HG03457 (cell line): ENCODE measurements around the gene CERS4.
"Not testable (repeated sequence)": the region's sequence is repeated elsewhere in the genome, so short reads cannot be mapped to it uniquely, and the experiment has no call there.

Experiments used
- ATAC-seq: cut with Tn5 transposase; IDR thresholded peaks from one replicate; pipeline ENCODE4 v1.9.1; 2021; ENCODE audit warnings: moderate number of reproducible peaks; ENCODE audit not compliant: unreplicated experiment

CERS4 gene

DNA sequence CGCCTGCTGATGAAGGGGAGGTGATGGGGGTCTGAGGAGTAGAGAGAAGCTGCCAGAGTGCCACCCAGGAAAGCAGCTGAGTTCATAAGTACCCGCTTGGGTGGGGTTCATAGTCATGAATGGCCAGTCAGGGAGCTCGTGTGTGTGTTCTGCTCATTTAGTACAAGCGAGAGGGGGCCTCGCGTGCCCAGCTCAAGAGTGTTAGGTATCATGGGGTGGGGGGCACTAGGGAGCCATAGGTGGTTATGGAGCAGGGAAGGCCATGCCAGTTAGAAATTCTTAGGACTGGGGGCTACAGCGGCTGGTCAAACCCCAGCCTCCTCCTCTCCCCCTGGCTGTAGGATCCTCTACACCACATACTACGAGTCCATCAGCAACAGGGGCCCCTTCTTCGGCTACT is 52.2 kb downstream of the CERS4 start:
- ATAC-seq: no peak

DNA sequence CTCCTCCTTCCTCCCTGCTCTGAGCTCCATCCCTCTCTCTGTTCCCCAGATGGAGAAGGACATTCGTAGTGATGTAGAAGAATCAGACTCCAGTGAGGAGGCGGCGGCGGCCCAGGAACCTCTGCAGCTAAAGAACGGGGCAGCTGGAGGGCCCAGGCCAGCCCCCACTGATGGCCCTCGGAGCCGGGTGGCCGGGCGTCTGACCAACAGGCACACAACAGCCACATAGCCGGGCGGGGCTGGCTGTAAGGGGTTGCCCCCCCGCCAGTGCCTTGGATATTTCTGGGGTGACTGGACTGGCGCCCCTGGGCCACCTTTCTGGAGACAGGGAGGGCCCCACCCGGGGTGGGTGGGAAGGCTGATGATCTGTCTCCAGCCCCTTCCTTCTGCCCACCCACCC is 52.7 kb downstream of the CERS4 start:
- no peak for ATAC-seq

DNA sequence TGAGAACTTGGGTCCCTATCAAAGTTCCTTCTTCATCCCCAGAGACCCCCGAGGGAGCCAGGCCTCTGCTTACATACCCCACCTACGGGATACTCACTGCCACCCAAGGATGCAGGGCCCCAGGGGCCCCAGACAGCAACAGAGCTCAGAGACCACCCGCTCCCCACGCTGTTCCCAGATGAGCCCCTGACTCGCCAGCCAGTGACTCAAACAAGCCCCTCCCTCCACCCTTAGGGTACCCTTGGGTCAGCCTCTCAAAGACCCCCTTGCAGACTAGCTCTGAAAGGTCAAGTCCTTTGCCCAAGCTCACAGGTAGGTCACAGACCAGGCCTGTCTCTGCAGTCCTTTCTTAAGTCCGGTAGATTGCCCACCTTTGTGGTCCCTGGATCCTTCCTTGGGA is 53.3 kb downstream of the CERS4 start:
- no peak for ATAC-seq

DNA sequence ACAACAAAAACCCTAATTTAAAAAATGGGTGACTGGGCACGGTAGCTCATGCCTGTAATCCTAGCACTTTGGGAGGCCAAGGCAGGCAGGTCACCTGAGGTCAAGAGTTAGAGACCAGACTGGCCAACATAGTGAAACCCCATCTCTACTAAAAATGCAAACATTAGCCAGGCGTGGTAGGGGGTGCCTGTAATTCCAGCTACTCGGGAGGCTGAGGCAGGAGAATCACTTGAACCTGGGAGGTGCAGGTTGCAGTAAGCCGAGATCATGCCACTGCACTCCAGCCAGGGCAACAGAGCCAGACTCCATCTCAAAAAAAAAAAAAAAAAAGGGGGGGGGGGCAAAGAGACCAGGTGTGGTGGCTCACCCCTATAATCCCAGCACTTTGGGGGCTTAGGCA is 55.1 kb downstream of the CERS4 start:
- ATAC-seq: not testable (repeated sequence)

DNA sequence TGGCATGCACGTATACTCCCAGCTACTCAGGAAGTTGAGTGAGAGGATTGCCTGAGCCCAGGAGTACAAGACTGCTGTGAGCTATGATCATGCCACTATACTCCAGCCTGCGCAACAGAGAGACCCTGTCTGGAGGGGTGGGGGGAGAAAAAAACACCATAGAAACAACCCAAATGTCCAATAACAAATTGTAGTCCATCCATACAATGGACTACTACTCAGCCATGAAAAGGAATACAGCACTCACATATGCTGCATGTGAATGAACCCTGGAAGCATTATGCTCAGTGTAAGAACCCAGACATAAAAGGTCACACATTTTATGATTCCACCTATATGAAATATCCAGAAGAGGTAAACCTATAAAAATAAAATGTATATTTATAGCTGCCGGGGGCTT is 56.7 kb downstream of the CERS4 start:
- no peak for ATAC-seq

DNA sequence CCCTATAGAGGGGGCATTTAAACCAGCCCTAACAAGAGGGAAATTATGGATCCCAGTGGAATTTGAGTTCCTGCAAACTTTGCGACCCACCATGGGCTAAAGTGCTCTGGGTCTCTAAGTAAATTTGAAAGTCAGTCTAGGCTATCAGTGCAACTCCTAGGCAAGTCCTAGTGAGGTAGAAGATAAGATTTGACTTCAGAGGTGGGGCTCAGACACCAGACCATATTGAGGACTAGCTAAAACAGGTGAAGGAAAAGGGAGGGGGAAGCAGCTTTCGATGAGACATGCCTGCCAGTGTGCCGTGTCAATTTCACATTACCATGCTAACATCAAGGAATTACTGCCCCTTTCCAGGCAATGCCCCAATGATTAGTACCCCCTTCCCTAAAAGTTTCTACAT is 60.6 kb downstream of the CERS4 start:
- no peak for ATAC-seq

DNA sequence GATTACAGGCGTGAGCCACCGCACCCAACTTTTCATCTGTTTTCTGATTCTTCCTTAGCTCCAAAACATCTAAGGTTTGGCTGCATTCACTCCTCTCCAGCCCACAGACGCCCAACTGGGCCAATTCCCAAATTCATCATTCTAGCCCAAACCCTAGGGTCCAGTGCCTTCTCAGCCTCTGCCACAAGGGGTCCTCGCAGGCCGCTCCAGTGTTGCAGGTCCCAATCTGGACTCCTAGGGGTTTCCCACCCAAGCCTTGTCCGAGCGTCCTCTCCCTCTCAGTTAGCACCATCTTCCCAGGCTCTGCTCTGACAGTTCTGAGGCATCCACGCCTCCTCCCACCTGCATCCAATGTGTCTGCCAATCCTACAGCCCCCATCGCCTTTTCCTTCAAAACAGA is 67.3 kb downstream of the CERS4 start:
- not testable (repeated sequence) for ATAC-seq

DNA sequence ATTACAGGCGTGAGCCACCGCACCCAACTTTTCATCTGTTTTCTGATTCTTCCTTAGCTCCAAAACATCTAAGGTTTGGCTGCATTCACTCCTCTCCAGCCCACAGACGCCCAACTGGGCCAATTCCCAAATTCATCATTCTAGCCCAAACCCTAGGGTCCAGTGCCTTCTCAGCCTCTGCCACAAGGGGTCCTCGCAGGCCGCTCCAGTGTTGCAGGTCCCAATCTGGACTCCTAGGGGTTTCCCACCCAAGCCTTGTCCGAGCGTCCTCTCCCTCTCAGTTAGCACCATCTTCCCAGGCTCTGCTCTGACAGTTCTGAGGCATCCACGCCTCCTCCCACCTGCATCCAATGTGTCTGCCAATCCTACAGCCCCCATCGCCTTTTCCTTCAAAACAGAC is 82.2 kb downstream of the CERS4 start:
- ATAC-seq: not testable (repeated sequence)

DNA sequence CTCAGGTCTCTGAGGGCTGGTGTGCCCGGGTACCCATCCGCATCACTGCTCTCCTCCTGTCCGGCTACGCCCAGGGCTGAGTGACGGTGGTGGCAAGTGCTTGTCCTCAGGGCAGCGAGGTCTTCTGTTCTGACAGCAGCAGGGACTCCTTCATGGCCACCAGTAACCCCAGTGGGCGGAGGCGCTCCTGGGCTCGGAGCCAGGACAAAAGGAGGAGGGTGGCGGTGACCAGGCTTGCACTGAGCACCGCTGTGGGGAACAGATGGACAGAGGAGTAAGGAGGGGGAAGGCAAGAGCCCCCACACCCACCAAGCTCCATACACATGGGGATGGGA is 93.2 kb downstream of the CERS4 start:
- ATAC-seq: no peak

DNA sequence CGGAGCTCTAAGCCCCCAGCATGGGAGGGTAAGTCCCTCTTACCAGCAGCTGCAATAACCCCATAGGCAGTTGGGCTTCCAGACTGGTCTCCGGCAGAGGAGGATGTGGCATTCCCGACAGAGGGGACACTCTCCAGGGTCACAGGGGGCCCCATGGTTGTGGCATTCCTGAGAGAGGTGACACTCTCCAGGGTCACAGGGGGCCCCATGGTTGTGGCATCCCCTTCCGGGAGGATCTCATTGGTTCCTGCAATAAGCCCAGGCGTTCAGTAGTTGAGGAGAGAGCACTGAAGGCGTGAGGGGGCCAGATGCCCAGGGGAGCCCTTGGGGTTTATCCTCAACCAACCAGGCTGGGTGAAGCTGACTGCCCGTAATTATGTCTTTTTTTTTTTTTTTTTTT is 93.6 kb downstream of the CERS4 start:
- ATAC-seq: no peak

DNA sequence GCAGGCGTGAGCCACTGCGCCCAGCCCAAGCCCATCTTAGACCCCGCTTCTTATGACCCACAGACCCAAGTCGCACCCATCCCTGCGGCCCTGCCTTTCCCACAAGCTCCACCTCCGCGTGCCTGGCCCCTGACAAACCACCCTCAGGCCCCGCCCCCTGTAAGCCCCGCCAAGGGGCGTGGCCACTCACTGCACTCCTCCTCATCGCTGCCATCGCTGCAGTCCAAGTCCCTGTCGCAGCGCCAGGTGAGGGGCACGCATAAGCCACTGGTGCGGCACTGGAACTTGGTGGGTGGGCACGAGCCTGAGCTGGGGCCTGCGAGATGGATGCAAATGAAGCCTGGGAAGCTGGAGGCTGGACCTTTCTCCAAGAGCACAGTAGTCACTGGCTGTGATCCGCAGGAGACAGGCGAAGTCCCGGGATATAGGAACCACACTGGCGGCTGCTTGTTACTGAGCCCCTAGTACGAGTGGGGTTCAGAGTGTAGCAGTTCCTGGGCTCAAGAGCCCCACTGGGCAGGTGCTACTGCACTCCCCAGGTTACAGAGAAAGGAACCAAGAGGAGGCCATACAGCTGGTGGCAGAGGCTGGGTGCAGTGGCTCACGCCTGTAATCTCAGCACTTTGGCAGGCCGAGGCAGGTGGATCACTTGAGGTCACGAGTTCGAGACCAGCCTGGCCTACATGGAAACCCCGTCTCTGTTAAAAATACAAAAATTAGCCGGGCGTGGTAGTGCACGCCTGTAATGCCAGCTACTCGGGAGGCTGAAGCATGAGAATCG is 95.9 kb downstream of the CERS4 start:
- no peak for ATAC-seq

DNA sequence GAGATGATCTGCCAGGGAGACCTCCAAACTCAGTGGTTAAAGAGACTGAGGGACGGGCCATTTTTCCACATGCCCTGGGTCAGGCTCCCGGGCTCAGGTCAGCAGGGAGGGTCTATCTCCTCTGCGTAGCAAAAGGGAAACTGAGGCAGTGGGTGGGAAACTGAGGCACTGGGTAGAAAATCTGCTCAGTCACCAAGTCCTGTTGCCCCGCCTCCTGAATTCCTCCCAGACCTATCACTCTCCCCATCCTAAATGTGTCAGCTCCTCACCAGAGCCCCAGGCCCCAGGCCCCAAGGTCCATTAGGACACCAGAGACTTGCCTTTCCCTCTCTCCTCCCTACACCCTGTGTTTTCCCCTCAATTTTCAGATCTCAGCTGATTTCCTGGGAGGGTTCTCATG is 96.6 kb downstream of the CERS4 start:
- no peak for ATAC-seq

DNA sequence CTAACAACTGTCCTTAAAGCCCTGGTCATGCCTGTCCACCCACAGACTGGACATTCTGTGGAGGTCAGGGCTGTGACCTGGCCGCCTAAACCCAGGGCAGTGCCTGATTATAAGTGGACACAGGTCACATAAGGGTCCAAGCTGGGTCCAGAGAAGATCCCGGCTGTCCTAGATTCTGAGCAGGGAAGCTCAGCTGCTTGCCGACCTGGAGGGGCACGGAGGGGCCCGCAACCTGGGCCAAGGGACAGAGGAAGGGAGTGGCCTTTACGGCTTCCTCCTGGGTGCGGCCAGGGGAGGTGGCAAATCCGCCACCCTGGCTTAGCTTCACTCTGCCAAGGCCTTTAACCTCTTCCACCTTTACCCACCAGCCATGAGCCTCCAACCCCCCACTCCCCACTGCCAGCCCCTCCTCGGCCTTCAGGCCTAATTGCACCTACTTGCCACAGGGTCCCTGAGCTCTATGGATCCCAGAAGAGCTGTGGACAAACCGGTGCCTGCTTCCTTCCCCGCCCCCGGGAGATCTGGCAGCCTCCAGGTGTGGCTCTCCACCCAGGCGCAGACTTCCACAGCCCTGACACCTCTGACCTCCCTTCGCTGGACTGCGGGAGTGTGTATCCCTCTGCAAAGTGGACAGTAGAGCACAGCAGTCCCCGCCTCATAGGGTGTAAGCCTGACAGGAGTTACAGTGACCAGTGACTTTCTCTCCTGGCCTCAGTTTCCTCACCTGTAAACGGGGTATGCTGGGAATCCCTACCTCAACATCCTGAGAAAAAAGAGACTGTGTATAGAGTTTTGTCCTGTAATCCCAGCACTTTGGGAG is 97.3 kb downstream of the CERS4 start:
- ATAC-seq: no peak

DNA sequence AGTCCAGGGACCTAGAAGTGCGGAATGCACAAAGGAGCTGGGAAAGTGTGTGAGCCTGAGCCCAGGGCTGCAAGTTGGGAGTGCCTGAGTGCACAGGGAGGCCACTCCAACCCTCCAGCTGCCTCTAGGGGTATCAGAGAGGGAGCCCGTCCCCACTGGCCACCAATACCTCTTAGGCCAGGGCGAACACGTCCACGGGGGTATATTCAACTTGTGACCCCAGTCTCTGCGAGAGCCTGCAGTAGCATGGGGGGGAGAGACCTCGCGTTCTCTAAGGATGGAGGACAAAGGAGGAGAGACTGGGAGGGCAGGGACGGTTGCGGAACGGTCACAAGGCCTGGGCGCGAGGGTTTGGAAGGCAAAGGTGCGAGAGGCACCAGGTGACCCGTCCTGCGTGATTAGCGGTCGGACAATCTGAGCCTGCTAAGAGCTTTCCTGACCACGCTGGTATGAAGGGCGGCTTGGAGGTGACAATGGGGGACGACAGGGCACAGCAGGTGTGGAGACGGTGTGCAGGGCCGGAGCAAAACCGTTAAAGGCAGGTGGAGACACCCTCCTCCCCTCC is 98.3 kb downstream of the CERS4 start:
- ATAC-seq: no peak

DNA sequence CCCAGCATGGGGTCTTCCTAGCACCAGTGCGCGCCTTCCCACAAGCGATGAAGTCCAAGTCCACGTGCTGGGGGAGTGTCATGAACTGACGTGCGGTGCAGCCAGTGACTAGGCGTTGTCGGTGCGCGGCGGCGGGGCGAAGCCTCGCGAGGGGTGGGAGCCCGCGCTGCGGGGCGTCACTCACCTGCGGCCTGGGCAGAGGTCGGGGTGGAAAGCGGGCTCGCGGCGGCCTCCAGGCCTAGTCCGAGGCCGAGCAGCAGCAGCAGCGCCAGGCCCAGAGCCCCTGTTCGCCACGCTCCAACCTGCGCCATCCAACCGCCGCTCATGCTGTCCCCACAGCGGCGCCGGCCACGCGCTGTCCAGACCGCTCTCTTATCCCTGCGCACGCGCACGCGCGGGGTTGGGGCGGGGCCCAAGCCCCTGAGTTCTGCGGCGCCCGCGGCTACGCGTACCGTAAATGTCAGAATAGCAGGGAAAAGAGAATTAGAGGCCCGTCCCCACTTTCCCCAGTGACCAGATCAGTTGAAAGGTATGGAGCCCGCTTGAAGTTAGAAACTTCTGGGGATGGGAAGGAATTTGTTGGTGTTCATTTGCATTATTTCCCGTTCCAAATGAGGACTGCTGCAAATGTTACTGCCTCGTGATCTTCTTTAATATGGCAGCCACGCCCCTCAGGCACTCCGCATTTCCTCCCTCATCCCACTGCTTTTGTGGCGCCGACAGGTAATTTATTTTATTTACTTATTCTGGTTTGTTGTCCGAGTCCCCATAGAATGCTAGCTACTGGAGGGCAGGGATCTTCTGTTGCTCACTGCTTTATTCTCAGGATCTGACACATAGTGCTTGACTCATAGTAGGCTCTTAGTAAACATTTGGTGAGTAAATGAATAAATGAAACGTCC is 99.0 kb downstream of the CERS4 start, which contains the start of gene CD320:
TSS of gene CD320 (minus strand) at position 394 of the 902 bp plus-strand sequence. CDS start at position 326, 68 bp downstream.
- peak; percentile 50 for ATAC-seq

DNA sequence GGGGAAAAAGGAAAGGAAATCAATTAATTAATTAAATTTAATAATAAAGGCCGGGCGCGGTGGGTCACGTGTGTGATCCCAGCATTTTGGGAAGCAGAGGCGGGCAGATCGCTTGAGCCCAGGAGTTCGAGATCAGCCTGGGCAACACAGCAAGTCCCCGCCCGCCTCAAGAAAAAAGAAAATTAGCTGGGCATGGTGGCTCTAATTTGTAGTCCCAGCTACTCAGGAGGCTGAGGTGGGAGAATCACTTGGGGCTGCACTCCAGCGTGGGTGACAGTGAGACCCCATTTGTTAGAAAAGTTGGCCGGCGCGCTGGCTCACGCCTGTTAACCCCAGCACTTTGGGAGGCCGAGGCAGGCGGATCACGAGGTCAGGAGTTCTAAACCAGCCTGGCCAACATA is 99.7 kb downstream of the CERS4 start:
- no peak for ATAC-seq

DNA sequence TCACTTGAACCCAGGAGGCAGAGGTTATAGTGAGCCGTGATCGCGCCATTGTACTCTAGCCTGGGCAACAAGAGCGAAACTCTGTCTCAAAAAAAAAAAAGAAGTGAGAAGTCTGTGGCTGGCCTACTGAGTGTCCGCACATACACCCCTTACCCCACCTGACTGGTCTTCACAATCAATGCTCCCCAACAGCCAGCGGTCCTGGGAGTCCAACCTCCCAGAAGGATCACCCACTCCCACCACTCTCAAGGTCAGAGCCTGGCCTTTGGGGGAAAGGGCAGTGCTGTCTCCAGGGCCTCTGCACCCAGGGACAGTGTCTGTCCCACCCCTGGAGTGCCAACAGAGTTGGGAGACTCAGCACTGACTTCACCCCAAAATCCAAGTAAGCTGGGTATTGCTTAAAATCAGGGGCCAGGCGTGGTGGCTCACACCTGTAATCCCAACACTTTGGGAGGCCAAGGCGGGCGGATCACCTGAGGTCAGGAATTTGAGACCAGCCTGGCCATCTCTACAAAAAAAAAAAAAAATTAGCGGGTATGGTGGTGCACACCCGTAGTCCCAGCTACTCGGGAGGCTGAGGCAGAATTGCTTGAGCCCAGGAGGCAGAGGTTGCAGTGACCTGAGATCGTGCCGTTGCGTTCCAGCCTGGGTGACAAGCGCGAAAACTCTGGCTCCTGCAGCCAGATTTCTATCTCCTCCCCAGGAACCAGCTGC is 101.3 kb downstream of the CERS4 start:
- no peak for ATAC-seq

DNA sequence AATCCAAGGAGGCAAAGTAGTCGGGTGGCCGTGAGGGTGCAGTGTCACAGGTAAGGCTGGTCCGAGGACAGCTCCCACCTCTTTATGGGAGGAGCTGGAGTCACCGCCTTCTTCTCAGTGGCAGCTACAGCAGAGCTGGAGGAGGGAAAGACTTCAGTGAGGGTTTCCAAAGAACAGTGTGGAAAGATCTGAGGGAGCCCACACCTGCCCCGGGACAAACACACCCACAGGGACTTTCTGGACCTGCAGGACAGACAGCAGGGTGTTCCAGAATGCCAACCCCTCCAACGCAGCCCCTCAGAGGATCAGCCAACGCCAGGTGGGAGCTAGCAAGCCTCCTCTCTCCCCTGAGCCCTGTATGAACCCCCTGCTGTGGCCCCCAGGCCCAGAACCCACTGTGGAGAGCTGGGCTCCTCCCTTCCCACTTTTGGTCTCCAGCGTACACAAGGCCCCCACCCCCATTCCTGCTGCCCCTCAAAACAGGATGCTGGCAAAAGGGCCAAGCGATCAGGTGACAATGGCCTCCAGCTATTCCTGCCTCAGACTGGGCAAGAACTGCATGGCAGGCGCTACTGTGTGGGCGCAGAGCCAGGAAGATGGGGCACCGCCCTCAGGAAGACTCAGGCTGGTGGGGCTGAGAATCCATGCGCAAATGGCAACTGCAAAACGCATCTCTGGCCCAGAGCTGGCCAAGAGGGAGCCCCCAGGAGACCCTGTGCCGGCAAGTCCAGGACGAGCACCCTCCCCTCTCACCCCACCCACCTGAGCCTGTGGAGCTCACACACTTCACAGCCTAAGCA is 102.5 kb downstream of the CERS4 start:
- no peak for ATAC-seq
